ENCODE measurements around the gene MAP3K3.

MAP3K3 gene

GRCh38 chr17:63631062-63631461 lies 8.8 kb downstream of the MAP3K3 start:
- DNase-seq (ENCODE audit: low read depth) = no peak
- TF ChIP-seq, protein P1, sequence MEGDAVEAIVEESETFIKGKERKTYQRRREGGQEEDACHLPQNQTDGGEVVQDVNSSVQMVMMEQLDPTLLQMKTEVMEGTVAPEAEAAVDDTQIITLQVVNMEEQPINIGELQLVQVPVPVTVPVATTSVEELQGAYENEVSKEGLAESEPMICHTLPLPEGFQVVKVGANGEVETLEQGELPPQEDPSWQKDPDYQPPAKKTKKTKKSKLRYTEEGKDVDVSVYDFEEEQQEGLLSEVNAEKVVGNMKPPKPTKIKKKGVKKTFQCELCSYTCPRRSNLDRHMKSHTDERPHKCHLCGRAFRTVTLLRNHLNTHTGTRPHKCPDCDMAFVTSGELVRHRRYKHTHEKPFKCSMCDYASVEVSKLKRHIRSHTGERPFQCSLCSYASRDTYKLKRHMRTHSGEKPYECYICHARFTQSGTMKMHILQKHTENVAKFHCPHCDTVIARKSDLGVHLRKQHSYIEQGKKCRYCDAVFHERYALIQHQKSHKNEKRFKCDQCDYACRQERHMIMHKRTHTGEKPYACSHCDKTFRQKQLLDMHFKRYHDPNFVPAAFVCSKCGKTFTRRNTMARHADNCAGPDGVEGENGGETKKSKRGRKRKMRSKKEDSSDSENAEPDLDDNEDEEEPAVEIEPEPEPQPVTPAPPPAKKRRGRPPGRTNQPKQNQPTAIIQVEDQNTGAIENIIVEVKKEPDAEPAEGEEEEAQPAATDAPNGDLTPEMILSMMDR (IDR thresholded peaks at IDR 0.05; ENCODE audit: control insufficient read depth, insufficient read depth, low read depth, low read length, missing control alignments) = no peak
- no peak overlapping the region for H3K4me3 ChIP-seq (ENCODE audit: control insufficient read depth, low read depth, low read length)

DNA sequence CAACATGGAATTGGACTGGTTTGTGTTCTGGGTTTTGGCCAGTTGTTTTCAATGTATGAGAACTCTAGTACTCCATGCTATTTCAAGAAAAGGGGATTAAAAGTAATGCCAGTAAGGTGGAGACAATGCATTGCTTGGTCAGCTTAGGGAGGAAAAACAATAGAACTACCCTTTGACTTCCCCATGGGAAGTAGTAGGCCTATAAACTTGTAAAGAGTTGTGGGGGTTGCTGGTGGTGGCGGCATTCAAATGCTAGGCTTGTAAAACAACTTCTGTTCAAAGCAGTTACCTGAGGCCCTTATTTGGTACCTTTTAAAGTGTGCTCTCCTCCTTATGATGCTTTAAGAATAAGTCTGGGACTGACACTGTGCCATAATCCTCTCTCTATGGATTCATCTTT lies 9.4 kb downstream of the MAP3K3 start:
- TF ChIP-seq, protein P1 (IDR thresholded peaks at IDR 0.05; ENCODE audit: control insufficient read depth, insufficient read depth, low read depth, low read length, missing control alignments) = no peak
- no peak for DNase-seq (ENCODE audit: low read depth)

DNA sequence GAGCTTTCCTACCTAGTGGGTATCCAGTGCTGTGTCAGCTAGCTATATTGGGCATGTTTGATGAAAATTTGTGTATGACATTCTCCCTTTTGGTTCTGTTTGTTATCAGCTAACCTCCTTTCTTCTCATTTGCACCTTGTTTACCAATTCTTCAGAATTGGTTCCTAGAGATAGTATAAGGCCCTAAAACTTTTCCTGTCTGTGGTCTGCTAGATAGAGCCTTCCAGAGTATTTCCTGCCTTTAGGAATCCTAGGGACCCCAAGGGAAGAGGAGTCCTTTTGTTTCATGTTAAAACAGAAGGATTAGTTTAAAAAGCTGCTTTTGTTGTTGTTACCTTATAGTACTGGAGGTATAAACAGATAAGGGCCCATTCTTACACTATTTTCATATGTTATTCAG lies 11.5 kb downstream of the MAP3K3 start:
- DNase-seq (ENCODE audit: low read depth) = no peak
- TF ChIP-seq, protein P1 (IDR thresholded peaks at IDR 0.05; ENCODE audit: control insufficient read depth, insufficient read depth, low read depth, low read length, missing control alignments) = no peak
- no peak overlapping the region for H3K4me3 ChIP-seq (ENCODE audit: control insufficient read depth, low read depth, low read length)

More for the DNA sequence above, 9.4 kb downstream of the MAP3K3 start:
- no peak overlapping the region for H3K4me3 ChIP-seq (ENCODE audit: control insufficient read depth, low read depth, low read length)

GRCh38 chr17:63634163-63634562 lies 11.9 kb downstream of the MAP3K3 start:
- TF ChIP-seq, protein P1 (IDR thresholded peaks at IDR 0.05; ENCODE audit: control insufficient read depth, insufficient read depth, low read depth, low read length, missing control alignments) = no peak
- no peak overlapping the region for H3K4me3 ChIP-seq (ENCODE audit: control insufficient read depth, low read depth, low read length)
- no peak for DNase-seq (ENCODE audit: low read depth)

- TF ChIP-seq, protein P1 (IDR thresholded peaks at IDR 0.05; ENCODE audit: control insufficient read depth, insufficient read depth, low read depth, low read length, missing control alignments) = no peak
- H3K4me3 ChIP-seq (ENCODE audit: control insufficient read depth, low read depth, low read length) = no peak overlapping the region
- no peak for DNase-seq (ENCODE audit: low read depth)
Measured at GRCh38 chr17:63634816-63635215, 12.6 kb downstream of the MAP3K3 start.

GRCh38 chr17:63635290-63635689 lies 13.1 kb downstream of the MAP3K3 start:
- H3K4me3 ChIP-seq (ENCODE audit: control insufficient read depth, low read depth, low read length) = no peak overlapping the region
- DNase-seq (ENCODE audit: low read depth) = no peak
- TF ChIP-seq, protein P1 (IDR thresholded peaks at IDR 0.05; ENCODE audit: control insufficient read depth, insufficient read depth, low read depth, low read length, missing control alignments) = no peak

- DNase-seq (ENCODE audit: low read depth) = no peak
- no peak overlapping the region for H3K4me3 ChIP-seq (ENCODE audit: control insufficient read depth, low read depth, low read length)
- TF ChIP-seq, protein P1 (IDR thresholded peaks at IDR 0.05; ENCODE audit: control insufficient read depth, insufficient read depth, low read depth, low read length, missing control alignments) = no peak
Measured at GRCh38 chr17:63635787-63636186, 13.6 kb downstream of the MAP3K3 start.

All from AG09309 (cell line).